ENCODE data around the gene PCBP3. TPM values are rescaled to one million over a fixed set of nuclear protein-coding genes. Genes with fewer than 3 reads are reported as not detected.

Gene PCBP3
- total and polyA plus RNA-seq, 2 of the 8 experiments (the other 6 are each of a cell fraction or from before 2014, with no cell fraction given): 3.5 to 6.3 TPM

- no peak overlapping the region for H2AK5ac ChIP-seq (ENCODE audit: low read depth, low read length)
- no peak overlapping the region for H3K4me3 ChIP-seq (ENCODE audit: extremely low read depth in 1 of 4, insufficient read depth in 2 of 4, low read depth in 3 of 4, low read length in 4 of 4)
- H3K79me2 ChIP-seq (ENCODE audit: control insufficient read depth in 1 of 2, insufficient read depth in 2 of 2, low read length in 2 of 2): no peaks in the 10 kb centered on the region
- TF ChIP-seq YY1 (IDR thresholded peaks at IDR 0.05; ENCODE audit: low read depth, low read length) (no peak), BACH1 (IDR thresholded peaks at IDR 0.05; ENCODE audit: low read length) (no peak), HDAC2 (IDR thresholded peaks at IDR 0.05; ENCODE audit: borderline replicate concordance in 1 of 2, low read depth in 2 of 2, low read length in 2 of 2) (no peak), CBX5 (IDR thresholded peaks at IDR 0.05; ENCODE audit: low read depth, low read length) (no peak), ASH2L (IDR thresholded peaks at IDR 0.05; ENCODE audit: low read length) (no peak), POLR2AphosphoS5 (IDR thresholded peaks at IDR 0.05; ENCODE audit: low read depth, low read length) (no peak), KDM5A (IDR thresholded peaks at IDR 0.05; ENCODE audit: low read length) (no peak), CHD2 (IDR thresholded peaks at IDR 0.05; ENCODE audit: low read length) (no peak), ATF2 (IDR thresholded peaks at IDR 0.05; ENCODE audit: low read length) (no peak), ZNF274 (IDR thresholded peaks at IDR 0.05; ENCODE audit: borderline replicate concordance, extremely low read depth, low read length) (no peak), FOSL1 (IDR thresholded peaks at IDR 0.05; ENCODE audit: insufficient read depth, low read depth, low read length) (no peak), TCF12 (IDR thresholded peaks at IDR 0.05; ENCODE audit: low read depth, low read length) (no peak), RXRA (IDR thresholded peaks at IDR 0.05; ENCODE audit: insufficient read depth, low read depth, low read length) (no peak), CREB1 (IDR thresholded peaks at IDR 0.05) (no peak)
Measured at GRCh38 chr21:45927032-45927431, 283.5 kb downstream of the PCBP3 start.

More at GRCh38 chr21:45927032-45927431, 283.5 kb downstream of the PCBP3 start:
- Histone ChIP-seq H4K91ac (replicated peaks; ENCODE audit: insufficient read length, low read length) (no peak overlapping the region), H4K8ac (ENCODE audit: extremely low read depth, insufficient read depth, low read length) (no peak overlapping the region), H2BK12ac (ENCODE audit: low read depth, low read length) (no peak overlapping the region), H3K4me2 (ENCODE audit: insufficient read depth in 1 of 2, low read depth in 2 of 2, low read length in 2 of 2) (no peak overlapping the region), H4K20me1 (replicated peaks in 1 of 2; ENCODE audit: control insufficient read depth in 1 of 2, insufficient read depth in 2 of 2, low read length in 2 of 2) (no peaks in the 10 kb centered on the region), H2AFZ (ENCODE audit: low read length) (no peak overlapping the region), H3K9ac (replicated peaks in 1 of 4; ENCODE audit: extremely low read depth in 1 of 4, low read depth in 3 of 4, low read length in 3 of 4) (no peak overlapping the region), H2BK5ac (ENCODE audit: low read depth, low read length) (no peak overlapping the region), H3K27me3 (replicated peaks in 1 of 4; ENCODE audit: control insufficient read depth in 3 of 4, extremely low read depth in 1 of 4, insufficient read depth in 3 of 4, low read length in 3 of 4) (no peaks in the 10 kb centered on the region; a peak in 2 of 7 replicates), H3K4ac (replicated peaks; ENCODE audit: insufficient read length, low read depth, low read length) (no peak overlapping the region), H2BK120ac (replicated peaks; ENCODE audit: low read depth, low read length) (no peak overlapping the region), H3K36me3 (ENCODE audit: control insufficient read depth in 2 of 4, insufficient read depth in 4 of 4, low read length in 3 of 4) (no peaks in the 10 kb centered on the region), H3K9me3 (ENCODE audit: insufficient read depth in 2 of 2, low read depth in 1 of 2, low read length in 1 of 2) (peaks cover 8 to 38% of the 10 kb centered on the region in 2 experiments), H3K14ac (ENCODE audit: insufficient read length) (no peak overlapping the region), H3K79me1 (ENCODE audit: low read depth, low read length) (no peaks in the 10 kb centered on the region), H3K56ac (replicated peaks; ENCODE audit: insufficient read length, low read depth, low read length) (no peak overlapping the region), H4K5ac (ENCODE audit: insufficient read length, low read depth, low read length) (no peak overlapping the region), H3K27ac (ENCODE audit: low read depth, low read length) (no peak overlapping the region), H2BK15ac (ENCODE audit: low read length) (no peak overlapping the region), H3K4me1 (replicated peaks in 1 of 4; ENCODE audit: control insufficient read depth in 3 of 4, insufficient read depth in 4 of 4, low read length in 3 of 4) (no peaks in the 10 kb centered on the region), H3K23me2 (ENCODE audit: low read depth, low read length) (no peaks in the 10 kb centered on the region), H3K18ac (ENCODE audit: extremely low read depth, low read length) (no peak overlapping the region), H3K23ac (ENCODE audit: insufficient read length) (no peak overlapping the region), H2BK20ac (ENCODE audit: low read length) (no peak overlapping the region)
- FAIRE-seq: no peak
- CTCF ChIA-PET (ENCODE audit: partially characterized antibody): interaction anchor here (1.0 to 1.9 kb wide), 3 partner anchors 18 to 226 kb away, joined by 3 to 4 read pairs (median 3); no protein-coding TSS in a partner anchor
- DNase-seq (ENCODE audit: low read depth in 1 of 2, low spot score in 2 of 2): no peak
- POLR2A ChIA-PET (ENCODE audit: partially characterized antibody): no interaction called here
- no CpG with 5 or more reads among the region's 1 CpG for WGBS, 2 experiments (ENCODE audit: extremely low coverage in 1 of 2, insufficient coverage in 1 of 2, insufficient read length in 1 of 2, insufficient replicate concordance in 2 of 2, low coverage in 1 of 2, low lambda C conversion rate in 2 of 2, missing lambda C conversion rate in 1 of 2)
